Measurements from ENCODE around the gene ANAPC15. TPM values are rescaled to one million over a fixed set of nuclear protein-coding genes. Genes with fewer than 3 reads are reported as not detected.

Gene ANAPC15
- polyA plus RNA-seq, 3 donors, result 92.6 to 112 (median 94.8) TPM

- Histone ChIP-seq H2AFZ (ENCODE audit: insufficient read depth, low read depth, low read length, poor library complexity, severe bottlenecking) (no peak overlapping the region), H3K27ac (ENCODE audit: low read depth in 1 of 2, low read length in 2 of 2) (no peak overlapping the region), H3K4me2 (replicated peaks; ENCODE audit: extremely low read depth, low read length, poor library complexity, severe bottlenecking) (no peak overlapping the region), H3K9me3 (replicated peaks in 1 of 2; ENCODE audit: control insufficient read depth in 1 of 2, insufficient read depth in 1 of 2, low read length in 2 of 2) (no peaks in the 10 kb centered on the region), H3K79me2 (ENCODE audit: insufficient read depth, low read length) (no peaks in the 10 kb centered on the region), H4K20me1 (ENCODE audit: insufficient read depth, low read length) (no peaks in the 10 kb centered on the region), H3K36me3 (replicated peaks in 1 of 2; ENCODE audit: control insufficient read depth in 1 of 2, insufficient read depth in 2 of 2, low read length in 2 of 2) (no peaks in the 10 kb centered on the region), H3K4me3 (replicated peaks in 1 of 3; ENCODE audit: low read depth in 2 of 3, low read length in 3 of 3) (no peak overlapping the region), H3K27me3 (ENCODE audit: control insufficient read depth in 2 of 2, insufficient read depth in 2 of 2, low read length in 2 of 2) (no peaks in the 10 kb centered on the region), H3K9ac (ENCODE audit: insufficient read depth, low read length, poor library complexity, severe bottlenecking) (no peak overlapping the region), H3K4me1 (ENCODE audit: control insufficient read depth in 1 of 2, insufficient read depth in 2 of 2, low read length in 2 of 2) (no peaks in the 10 kb centered on the region)
- Mint-ChIP-seq H3K27me3 (ENCODE audit: low read depth in 3 of 3) (peaks cover 4 to 13% (median 6%) of the 10 kb centered on the region in 3 donors), H3K9me3 (peaks cover 0 to 2% (median 0%) of the 10 kb centered on the region in 7 donors), H3K4me1 (no peaks in the 10 kb centered on the region), H3K4me3 (no peak overlapping the region), H3K36me3 (no peaks in the 10 kb centered on the region), H3K27ac (no peak overlapping the region)
- TF ChIP-seq, protein P1, sequence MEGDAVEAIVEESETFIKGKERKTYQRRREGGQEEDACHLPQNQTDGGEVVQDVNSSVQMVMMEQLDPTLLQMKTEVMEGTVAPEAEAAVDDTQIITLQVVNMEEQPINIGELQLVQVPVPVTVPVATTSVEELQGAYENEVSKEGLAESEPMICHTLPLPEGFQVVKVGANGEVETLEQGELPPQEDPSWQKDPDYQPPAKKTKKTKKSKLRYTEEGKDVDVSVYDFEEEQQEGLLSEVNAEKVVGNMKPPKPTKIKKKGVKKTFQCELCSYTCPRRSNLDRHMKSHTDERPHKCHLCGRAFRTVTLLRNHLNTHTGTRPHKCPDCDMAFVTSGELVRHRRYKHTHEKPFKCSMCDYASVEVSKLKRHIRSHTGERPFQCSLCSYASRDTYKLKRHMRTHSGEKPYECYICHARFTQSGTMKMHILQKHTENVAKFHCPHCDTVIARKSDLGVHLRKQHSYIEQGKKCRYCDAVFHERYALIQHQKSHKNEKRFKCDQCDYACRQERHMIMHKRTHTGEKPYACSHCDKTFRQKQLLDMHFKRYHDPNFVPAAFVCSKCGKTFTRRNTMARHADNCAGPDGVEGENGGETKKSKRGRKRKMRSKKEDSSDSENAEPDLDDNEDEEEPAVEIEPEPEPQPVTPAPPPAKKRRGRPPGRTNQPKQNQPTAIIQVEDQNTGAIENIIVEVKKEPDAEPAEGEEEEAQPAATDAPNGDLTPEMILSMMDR (IDR thresholded peaks at IDR 0.05), result no peak
- no peak for DNase-seq
- no CpG with 5 or more reads among the region's 4 CpGs for WGBS (ENCODE audit: insufficient coverage)
- intact Hi-C loops (cut with micrococcal nuclease), result no loop called here
Measured at GRCh38 chr11:72157131-72157530, 44.6 kb upstream of the ANAPC15 start.

DNA sequence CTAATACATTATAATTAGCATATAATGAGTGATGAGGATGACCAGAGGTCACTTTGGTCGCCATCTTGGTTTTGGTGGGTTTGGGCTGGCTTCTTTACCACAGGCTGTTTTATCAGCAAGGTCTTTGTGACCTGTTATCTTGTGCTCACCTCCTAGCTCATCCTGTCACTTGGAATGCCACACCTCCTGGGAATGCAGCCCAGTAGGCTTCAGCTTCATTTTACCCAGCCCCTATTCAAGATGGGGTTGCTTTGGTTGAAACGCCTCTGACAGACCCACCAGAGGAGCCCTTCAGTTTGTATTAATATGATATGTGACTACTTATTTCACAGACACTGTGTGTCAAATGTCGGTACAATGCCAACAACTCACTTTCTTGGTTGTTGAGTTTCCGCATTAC lies 43.3 kb upstream of the ANAPC15 start:
- Mint-ChIP-seq H3K4me1 (no peaks in the 10 kb centered on the region), H3K27me3 (ENCODE audit: low read depth in 3 of 3) (peaks cover 5 to 12% (median 9%) of the 10 kb centered on the region in 3 donors), H3K9me3 (peaks cover 0 to 2% (median 0%) of the 10 kb centered on the region in 7 donors), H3K4me3 (no peak overlapping the region), H3K27ac (no peak overlapping the region), H3K36me3 (no peaks in the 10 kb centered on the region)
- Histone ChIP-seq H3K4me3 (replicated peaks in 1 of 3; ENCODE audit: low read depth in 2 of 3, low read length in 3 of 3) (no peak overlapping the region), H3K27me3 (ENCODE audit: control insufficient read depth in 2 of 2, insufficient read depth in 2 of 2, low read length in 2 of 2) (no peaks in the 10 kb centered on the region), H4K20me1 (ENCODE audit: insufficient read depth, low read length) (no peaks in the 10 kb centered on the region), H3K4me2 (replicated peaks; ENCODE audit: extremely low read depth, low read length, poor library complexity, severe bottlenecking) (no peak overlapping the region), H2AFZ (ENCODE audit: insufficient read depth, low read depth, low read length, poor library complexity, severe bottlenecking) (no peak overlapping the region), H3K36me3 (replicated peaks in 1 of 2; ENCODE audit: control insufficient read depth in 1 of 2, insufficient read depth in 2 of 2, low read length in 2 of 2) (no peaks in the 10 kb centered on the region), H3K9ac (ENCODE audit: insufficient read depth, low read length, poor library complexity, severe bottlenecking) (no peak overlapping the region), H3K79me2 (ENCODE audit: insufficient read depth, low read length) (no peaks in the 10 kb centered on the region), H3K9me3 (replicated peaks in 1 of 2; ENCODE audit: control insufficient read depth in 1 of 2, insufficient read depth in 1 of 2, low read length in 2 of 2) (no peaks in the 10 kb centered on the region), H3K27ac (ENCODE audit: low read depth in 1 of 2, low read length in 2 of 2) (no peak overlapping the region), H3K4me1 (ENCODE audit: control insufficient read depth in 1 of 2, insufficient read depth in 2 of 2, low read length in 2 of 2) (no peaks in the 10 kb centered on the region)
- no peak for DNase-seq
- no CpG with 5 or more reads among the region's 4 CpGs for WGBS (ENCODE audit: insufficient coverage)
- intact Hi-C loops (cut with micrococcal nuclease), result no loop called here
- TF ChIP-seq, protein P1 (IDR thresholded peaks at IDR 0.05), result no peak
